Measurements from ENCODE around the gene GCSAM. TPM values are rescaled to one million over a fixed set of nuclear protein-coding genes. Genes with fewer than 3 reads are reported as not detected.

The GCSAM gene
- total RNA-seq, 1 experiment from 2014 or later = not detected

DNA sequence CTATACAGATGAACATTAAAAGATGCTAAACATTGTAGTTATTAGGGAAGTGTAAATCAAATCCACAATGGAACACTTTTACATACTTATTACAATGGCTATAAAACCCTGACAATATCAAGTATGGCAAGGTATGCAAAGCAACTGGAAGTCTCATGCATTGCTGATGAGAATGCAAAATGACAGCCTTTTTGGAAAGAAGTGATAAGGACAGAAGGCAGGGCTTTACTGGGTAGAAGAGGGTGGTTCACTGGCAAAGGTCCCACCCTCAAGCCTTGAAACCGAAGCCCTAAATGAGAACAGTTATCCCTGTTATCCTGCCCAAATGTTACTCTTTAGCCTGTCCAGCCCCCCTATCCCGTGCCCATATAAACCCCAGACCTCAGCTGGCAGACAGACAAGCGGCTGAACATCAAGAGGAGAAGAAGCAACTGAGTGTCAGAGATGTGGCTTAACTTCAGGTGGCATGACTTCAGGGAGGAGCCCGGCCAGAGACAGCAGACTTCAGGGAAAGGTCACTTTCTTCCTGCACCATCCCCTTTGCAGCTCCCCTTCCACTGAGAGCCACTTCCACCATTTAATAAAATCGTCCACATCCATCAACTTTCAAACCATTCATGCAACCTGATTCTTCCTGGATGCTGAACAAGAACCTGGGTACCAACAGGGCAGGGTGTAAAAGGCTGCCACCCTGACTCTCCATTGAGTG lies 732 bp upstream of the GCSAM start:
- no peak overlapping the region for H2AFZ ChIP-seq (ENCODE audit: low read length)
- DNase-seq = no peak
- no peak overlapping the region for H2BK15ac ChIP-seq (ENCODE audit: low read depth, low read length)
- peaks cover 2% of the 10 kb centered on the region; the same call in 1 of the 2 replicates for H3K4me1 ChIP-seq (ENCODE audit: insufficient read depth, low read length)
- H3K79me2 ChIP-seq (ENCODE audit: insufficient read depth, low read length) = no peaks in the 10 kb centered on the region
- H3K4ac ChIP-seq (ENCODE audit: low read depth, low read length) = no peak overlapping the region
- H2AK5ac ChIP-seq (ENCODE audit: insufficient read length, low read length) = no peak overlapping the region
- no peak overlapping the region for H3T11ph ChIP-seq (ENCODE audit: low read length)
- H2BK120ac ChIP-seq (ENCODE audit: low read depth, low read length, poor library complexity, severe bottlenecking) = no peak overlapping the region
- TF ChIP-seq, protein P1, sequence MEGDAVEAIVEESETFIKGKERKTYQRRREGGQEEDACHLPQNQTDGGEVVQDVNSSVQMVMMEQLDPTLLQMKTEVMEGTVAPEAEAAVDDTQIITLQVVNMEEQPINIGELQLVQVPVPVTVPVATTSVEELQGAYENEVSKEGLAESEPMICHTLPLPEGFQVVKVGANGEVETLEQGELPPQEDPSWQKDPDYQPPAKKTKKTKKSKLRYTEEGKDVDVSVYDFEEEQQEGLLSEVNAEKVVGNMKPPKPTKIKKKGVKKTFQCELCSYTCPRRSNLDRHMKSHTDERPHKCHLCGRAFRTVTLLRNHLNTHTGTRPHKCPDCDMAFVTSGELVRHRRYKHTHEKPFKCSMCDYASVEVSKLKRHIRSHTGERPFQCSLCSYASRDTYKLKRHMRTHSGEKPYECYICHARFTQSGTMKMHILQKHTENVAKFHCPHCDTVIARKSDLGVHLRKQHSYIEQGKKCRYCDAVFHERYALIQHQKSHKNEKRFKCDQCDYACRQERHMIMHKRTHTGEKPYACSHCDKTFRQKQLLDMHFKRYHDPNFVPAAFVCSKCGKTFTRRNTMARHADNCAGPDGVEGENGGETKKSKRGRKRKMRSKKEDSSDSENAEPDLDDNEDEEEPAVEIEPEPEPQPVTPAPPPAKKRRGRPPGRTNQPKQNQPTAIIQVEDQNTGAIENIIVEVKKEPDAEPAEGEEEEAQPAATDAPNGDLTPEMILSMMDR (conservative IDR thresholded peaks at IDR 0.05) = no peak
- H3K27me3 ChIP-seq (ENCODE audit: insufficient read depth, low read length) = no peaks in the 10 kb centered on the region
- H3K9ac ChIP-seq (ENCODE audit: extremely low read depth, insufficient read length, low read length) = no peak overlapping the region
- no peak overlapping the region for H4K91ac ChIP-seq (ENCODE audit: insufficient read length, low read depth, low read length)
- H4K5ac ChIP-seq (ENCODE audit: insufficient read length, low read depth, low read length) = no peak overlapping the region
- H3K27ac Mint-ChIP-seq = no peak overlapping the region
- no peaks in the 10 kb centered on the region for H4K20me1 ChIP-seq (ENCODE audit: control insufficient read depth, insufficient read depth, insufficient read length)
- no peak overlapping the region for H3K4me2 ChIP-seq (ENCODE audit: insufficient read depth, insufficient read length, low read length)
- H3K23ac ChIP-seq (ENCODE audit: insufficient read length, low read depth, low read length) = no peak overlapping the region
- no peak overlapping the region for H3K18ac ChIP-seq (ENCODE audit: insufficient read length, low read depth, low read length)
- H4K8ac ChIP-seq (replicated peaks; ENCODE audit: insufficient read length, low read depth, low read length) = no peak overlapping the region
- H3K14ac ChIP-seq (ENCODE audit: insufficient read depth, low read length) = no peak overlapping the region
- H3K9me3 ChIP-seq (ENCODE audit: control insufficient read depth, low read depth, low read length) = no peaks in the 10 kb centered on the region
- H3K23me2 ChIP-seq (ENCODE audit: insufficient read length, low read depth, low read length, poor library complexity, severe bottlenecking) = no peaks in the 10 kb centered on the region
- H3K27ac ChIP-seq (ENCODE audit: insufficient read length, low read depth, low read length) = no peak overlapping the region
- WGBS (ENCODE audit: extremely low coverage, insufficient read length, low lambda C conversion rate) = no CpG with 5 or more reads among the region's 5 CpGs
- no peak overlapping the region for H3K4me3 Mint-ChIP-seq
- no peaks in the 10 kb centered on the region for H3K79me1 ChIP-seq (ENCODE audit: insufficient read depth, low read depth, low read length, poor library complexity, severe bottlenecking)
- peaks cover 35 to 51% of the 10 kb centered on the region in 2 experiments for H3K4me1 Mint-ChIP-seq
- H2BK20ac ChIP-seq (ENCODE audit: low read depth, low read length, poor library complexity, severe bottlenecking) = no peak overlapping the region
- H3K27me3 Mint-ChIP-seq (ENCODE audit: low read depth) = no peaks in the 10 kb centered on the region
- H3K9me3 Mint-ChIP-seq = no peaks in the 10 kb centered on the region
- no peak overlapping the region for H2BK5ac ChIP-seq (ENCODE audit: insufficient read length, low read length)
- H2BK12ac ChIP-seq (ENCODE audit: insufficient read length, low read depth, low read length) = no peak overlapping the region
- H3K36me3 Mint-ChIP-seq (ENCODE audit: insufficient read depth in 1 of 3, low read depth in 3 of 3) = no peaks in the 10 kb centered on the region; a peak in 1 of 7 replicates
- no peak overlapping the region for H3K56ac ChIP-seq (ENCODE audit: insufficient read length, low read depth, low read length)
